ENCODE data around the gene CALML3. TPM values are rescaled to one million over a fixed set of nuclear protein-coding genes. Genes with fewer than 3 reads are reported as not detected.

Gene CALML3
- total RNA-seq, 1 experiment from 2014 or later = not detected

DNA sequence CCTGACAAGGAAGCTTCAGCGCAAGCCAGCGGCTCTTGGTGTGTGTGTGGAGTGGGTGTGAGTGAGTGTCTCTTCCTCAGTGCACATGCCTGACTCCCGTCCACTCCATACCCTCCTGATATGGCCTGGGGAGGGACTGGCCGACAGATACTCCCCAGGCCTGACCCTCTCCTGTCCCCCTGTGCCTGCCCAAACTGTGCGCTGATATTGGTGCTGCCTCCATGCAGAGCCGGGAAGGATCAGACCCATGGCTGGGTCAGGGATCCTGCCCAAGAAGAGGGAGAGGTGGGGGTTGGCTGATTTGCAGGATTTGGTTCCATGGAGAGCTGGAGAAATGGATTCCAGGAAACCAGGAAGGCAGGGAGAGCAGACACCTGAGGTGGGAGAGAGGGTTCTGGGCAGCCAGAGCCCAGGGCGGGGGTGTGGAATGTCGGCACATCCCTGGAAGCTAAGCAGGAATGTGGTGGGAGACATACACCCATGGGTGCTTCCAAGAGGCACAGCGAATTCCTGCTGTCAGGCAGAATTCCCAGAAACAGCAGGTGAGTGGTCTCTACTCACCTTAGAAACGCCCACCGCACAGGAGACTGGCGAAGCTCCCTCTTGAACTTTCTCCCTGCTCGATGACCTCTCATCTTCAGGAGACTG lies 31.7 kb upstream of the CALML3 start:
- H3K4me3 ChIP-seq (ENCODE audit: low read length) = no peak overlapping the region
- no peak overlapping the region for H2AFZ ChIP-seq (ENCODE audit: low read length)
- ATAC-seq (no peak), DNase-seq (no peak)
- H3K79me2 ChIP-seq (ENCODE audit: low read length) = no peaks in the 10 kb centered on the region
- BruUV-seq (replicated peaks) = no TSS peak
- no peaks in the 10 kb centered on the region for H3K27me3 ChIP-seq (ENCODE audit: low read length)
- TF ChIP-seq, protein P1, sequence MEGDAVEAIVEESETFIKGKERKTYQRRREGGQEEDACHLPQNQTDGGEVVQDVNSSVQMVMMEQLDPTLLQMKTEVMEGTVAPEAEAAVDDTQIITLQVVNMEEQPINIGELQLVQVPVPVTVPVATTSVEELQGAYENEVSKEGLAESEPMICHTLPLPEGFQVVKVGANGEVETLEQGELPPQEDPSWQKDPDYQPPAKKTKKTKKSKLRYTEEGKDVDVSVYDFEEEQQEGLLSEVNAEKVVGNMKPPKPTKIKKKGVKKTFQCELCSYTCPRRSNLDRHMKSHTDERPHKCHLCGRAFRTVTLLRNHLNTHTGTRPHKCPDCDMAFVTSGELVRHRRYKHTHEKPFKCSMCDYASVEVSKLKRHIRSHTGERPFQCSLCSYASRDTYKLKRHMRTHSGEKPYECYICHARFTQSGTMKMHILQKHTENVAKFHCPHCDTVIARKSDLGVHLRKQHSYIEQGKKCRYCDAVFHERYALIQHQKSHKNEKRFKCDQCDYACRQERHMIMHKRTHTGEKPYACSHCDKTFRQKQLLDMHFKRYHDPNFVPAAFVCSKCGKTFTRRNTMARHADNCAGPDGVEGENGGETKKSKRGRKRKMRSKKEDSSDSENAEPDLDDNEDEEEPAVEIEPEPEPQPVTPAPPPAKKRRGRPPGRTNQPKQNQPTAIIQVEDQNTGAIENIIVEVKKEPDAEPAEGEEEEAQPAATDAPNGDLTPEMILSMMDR (conservative IDR thresholded peaks at IDR 0.05; ENCODE audit: low read depth, low read length) = no peak
- TF ChIP-seq EZH2phosphoT487 (IDR thresholded peaks at IDR 0.05; ENCODE audit: borderline replicate concordance, low read length) (no peak), EZH2 (IDR thresholded peaks at IDR 0.05; ENCODE audit: low read length, unreplicated experiment) (no peak)
- H3F3A ChIP-seq (ENCODE audit: low read length, unreplicated experiment) = no peaks in the 10 kb centered on the region
- no peaks in the 10 kb centered on the region for H4K20me1 ChIP-seq (ENCODE audit: low read length)
- H3K36me3 ChIP-seq (ENCODE audit: low read depth, low read length) = no peaks in the 10 kb centered on the region
- no peaks in the 10 kb centered on the region for H3K9me3 ChIP-seq (ENCODE audit: low read length)
- no peak overlapping the region for H3K9ac ChIP-seq (ENCODE audit: low read length)
- H3K27ac ChIP-seq (ENCODE audit: low read length) = no peak overlapping the region
- intact Hi-C loops (cut with micrococcal nuclease) = no loop called here
- ChIA-PET CTCF (no interaction called here), POLR2A (ENCODE audit: unreplicated experiment) (no interaction called here)
- H3K9me2 ChIP-seq (replicated peaks; ENCODE audit: low read length) = no peaks in the 10 kb centered on the region
- H3K4me2 ChIP-seq (ENCODE audit: low read length) = no peak overlapping the region
- H3K4me1 ChIP-seq (ENCODE audit: insufficient read depth, low read length) = peaks cover 23% of the 10 kb centered on the region

DNA sequence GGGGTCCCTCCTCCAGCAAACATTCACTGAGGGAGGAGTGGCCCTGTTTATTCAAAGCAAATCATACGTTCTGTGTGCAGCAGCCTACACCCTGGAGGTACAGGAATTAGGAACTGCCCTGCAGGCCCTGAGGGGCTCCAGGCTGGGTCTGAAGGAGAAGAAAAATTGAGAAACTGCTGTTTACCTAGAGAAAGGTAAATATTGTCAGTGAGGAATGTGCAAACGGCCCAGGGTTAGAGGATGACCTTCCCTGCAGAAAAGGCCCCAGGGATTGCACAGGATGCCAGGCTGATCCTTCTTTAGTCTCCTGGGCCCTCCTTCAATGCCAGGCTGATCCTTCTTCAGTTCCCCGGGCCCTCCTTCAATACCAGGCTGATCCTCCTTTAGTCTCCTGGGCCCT lies 31.1 kb upstream of the CALML3 start:
- Histone ChIP-seq H3K4me1 (ENCODE audit: insufficient read depth, low read length) (peaks cover 20% of the 10 kb centered on the region), H3K79me2 (ENCODE audit: low read length) (no peaks in the 10 kb centered on the region), H4K20me1 (ENCODE audit: low read length) (no peaks in the 10 kb centered on the region), H3K9me3 (ENCODE audit: low read length) (no peaks in the 10 kb centered on the region), H3K9ac (ENCODE audit: low read length) (no peak overlapping the region), H3K36me3 (ENCODE audit: low read depth, low read length) (no peaks in the 10 kb centered on the region), H3K9me2 (replicated peaks; ENCODE audit: low read length) (no peaks in the 10 kb centered on the region), H3K27ac (ENCODE audit: low read length) (no peak overlapping the region), H3F3A (ENCODE audit: low read length, unreplicated experiment) (no peaks in the 10 kb centered on the region), H3K27me3 (ENCODE audit: low read length) (no peaks in the 10 kb centered on the region), H3K4me3 (ENCODE audit: low read length) (no peak overlapping the region), H3K4me2 (ENCODE audit: low read length) (no peak overlapping the region), H2AFZ (ENCODE audit: low read length) (no peak overlapping the region)
- CTCF ChIA-PET = no interaction called here
- POLR2A ChIA-PET (ENCODE audit: unreplicated experiment) = no interaction called here
- no TSS peak for BruUV-seq (replicated peaks)
- ATAC-seq (peak; percentile 60), DNase-seq (peak; percentile 43)
- no peak for TF ChIP-seq EZH2phosphoT487 (IDR thresholded peaks at IDR 0.05; ENCODE audit: borderline replicate concordance, low read length)
- TF ChIP-seq EZH2 (IDR thresholded peaks at IDR 0.05; ENCODE audit: low read length, unreplicated experiment) = no peak
- TF ChIP-seq, protein P1 (conservative IDR thresholded peaks at IDR 0.05; ENCODE audit: low read depth, low read length) = no peak
- intact Hi-C loops (cut with micrococcal nuclease) = no loop called here

DNA sequence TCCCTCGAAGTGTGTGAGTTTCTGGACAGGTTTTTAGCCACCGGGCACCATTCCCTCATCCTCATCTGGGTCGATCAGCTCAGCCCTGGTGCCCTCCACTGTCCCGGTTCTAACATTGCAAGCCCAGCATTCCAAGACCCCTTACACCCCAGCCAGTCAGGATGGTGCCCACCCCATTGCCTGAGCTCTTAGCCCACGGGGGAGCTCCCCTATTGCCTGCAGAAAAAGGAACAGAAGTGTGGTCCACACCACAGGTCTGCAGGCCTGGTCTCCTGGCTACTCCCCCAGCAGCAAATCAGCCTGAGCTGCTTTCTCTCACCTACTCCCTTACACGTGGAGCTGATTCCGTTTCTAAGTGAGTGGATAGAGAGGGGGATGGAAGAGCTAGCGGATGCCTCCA lies 30.1 kb upstream of the CALML3 start:
- Histone ChIP-seq H4K20me1 (ENCODE audit: low read length) (no peaks in the 10 kb centered on the region), H3K36me3 (ENCODE audit: low read depth, low read length) (no peaks in the 10 kb centered on the region), H3K4me1 (ENCODE audit: insufficient read depth, low read length) (peaks cover 12% of the 10 kb centered on the region; the same call in 1 of the 2 replicates), H3K9me2 (replicated peaks; ENCODE audit: low read length) (no peaks in the 10 kb centered on the region), H3K79me2 (ENCODE audit: low read length) (no peaks in the 10 kb centered on the region), H3K4me2 (ENCODE audit: low read length) (no peak overlapping the region), H3K9me3 (ENCODE audit: low read length) (no peaks in the 10 kb centered on the region), H3K4me3 (ENCODE audit: low read length) (no peak overlapping the region), H3K27ac (ENCODE audit: low read length) (no peak overlapping the region), H3K27me3 (ENCODE audit: low read length) (no peaks in the 10 kb centered on the region), H3K9ac (ENCODE audit: low read length) (no peak overlapping the region), H3F3A (ENCODE audit: low read length, unreplicated experiment) (no peaks in the 10 kb centered on the region), H2AFZ (ENCODE audit: low read length) (no peak overlapping the region)
- no peak for DNase-seq
- CTCF ChIA-PET = no interaction called here
- intact Hi-C loops (cut with micrococcal nuclease) = no loop called here
- ATAC-seq = no peak
- BruUV-seq (replicated peaks) = no TSS peak
- POLR2A ChIA-PET (ENCODE audit: unreplicated experiment) = no interaction called here
- TF ChIP-seq EZH2 (IDR thresholded peaks at IDR 0.05; ENCODE audit: low read length, unreplicated experiment) (no peak), EZH2phosphoT487 (IDR thresholded peaks at IDR 0.05; ENCODE audit: borderline replicate concordance, low read length) (no peak)
- TF ChIP-seq, protein P1 (conservative IDR thresholded peaks at IDR 0.05; ENCODE audit: low read depth, low read length) = no peak

Data from PC-3 (cell line).